DOHH2 (cell line): Measurements from ENCODE around the gene SMARCD1.

Experiments
- H3F3A ChIP-seq: fragments of 200-600 bp; sonication (generic), shearing (Covaris generic); 2 replicates; pipeline ENCODE4 v1.6.0; 2016; ENCODE audit warnings: antibody characterized with exemption, mild to moderate bottlenecking; ENCODE audit not compliant: control insufficient read depth, insufficient read depth
- H3K27ac ChIP-seq: fragments of 200-600 bp; sonication (generic); 2 replicates; pipeline ENCODE4 v1.5.1; 2014; ENCODE audit warnings: low read depth, mild to moderate bottlenecking, low read length, moderate library complexity
- H3K27me3 ChIP-seq: fragments of 200-600 bp; sonication (generic); 2 replicates; pipeline ENCODE4 v1.6.1; 2014; ENCODE audit warnings: mild to moderate bottlenecking, low read length, mixed read lengths; ENCODE audit not compliant: control insufficient read depth
- H3K36me3 ChIP-seq: fragments of 200-600 bp; sonication (generic); 2 replicates; pipeline ENCODE4 v1.6.1; 2014; ENCODE audit warnings: mild to moderate bottlenecking, low read length, moderate library complexity, mixed read lengths; ENCODE audit not compliant: control insufficient read depth
- H3K4me1 ChIP-seq: fragments of 200-600 bp; sonication (generic); 2 replicates; pipeline ENCODE4 v1.6.1; 2014; ENCODE audit warnings: mild to moderate bottlenecking, low read length, mixed read lengths; ENCODE audit not compliant: control insufficient read depth
- H3K4me2 ChIP-seq: fragments of 200-600 bp; sonication (generic); 2 replicates; pipeline ENCODE4 v1.6.0; 2014; ENCODE audit warnings: mild to moderate bottlenecking, low read length, moderate library complexity
- H3K4me3 ChIP-seq: fragments of 200-600 bp; sonication (generic); 2 replicates; pipeline ENCODE4 v1.5.1; 2014; ENCODE audit warnings: mild to moderate bottlenecking, low read length, mixed read lengths
- H3K79me2 ChIP-seq: fragments of 200-600 bp; sonication (generic); 2 replicates; pipeline ENCODE4 v1.6.1; 2014; ENCODE audit warnings: mild to moderate bottlenecking, low read length, mixed read lengths; ENCODE audit not compliant: control insufficient read depth
- H3K9me2 ChIP-seq: fragments of 200-600 bp; sonication (generic); replicated peaks from 2 replicates; pipeline ENCODE4 v1.6.1; 2014; ENCODE audit warnings: mild to moderate bottlenecking, low read length, mixed read lengths; ENCODE audit not compliant: control insufficient read depth
- H3K9me3 ChIP-seq: fragments of 200-600 bp; sonication (generic); 2 replicates; pipeline ENCODE4 v1.6.1; 2014; ENCODE audit warnings: antibody characterized with exemption, low read length, mixed read lengths; ENCODE audit not compliant: control insufficient read depth, insufficient read depth
- H4K20me1 ChIP-seq: fragments of 200-600 bp; sonication (generic); 2 replicates; pipeline ENCODE4 v1.6.0; 2014; ENCODE audit warnings: low read depth, mild to moderate bottlenecking, antibody characterized with exemption, low read length, moderate library complexity; ENCODE audit not compliant: control insufficient read depth, insufficient read depth
- EZH2phosphoT487 ChIP-seq: fragments of 200-600 bp; sonication (generic); IDR thresholded peaks from 2 replicates; pipeline ENCODE4 v1.6.1; 2017; ENCODE audit warnings: borderline replicate concordance, mild to moderate bottlenecking, antibody characterized with exemption, low read length, moderate library complexity, mixed read lengths
- TF ChIP-seq, protein P1 (sequence below): fragments of 200-600 bp; sonication (generic); IDR thresholded peaks from one replicate; pipeline ENCODE4 v1.5.1; 2014; ENCODE audit warnings: antibody characterized with exemption, mild to moderate bottlenecking, low read depth, low read length; ENCODE audit not compliant: poor library complexity, severe bottlenecking

SMARCD1 gene

DNA sequence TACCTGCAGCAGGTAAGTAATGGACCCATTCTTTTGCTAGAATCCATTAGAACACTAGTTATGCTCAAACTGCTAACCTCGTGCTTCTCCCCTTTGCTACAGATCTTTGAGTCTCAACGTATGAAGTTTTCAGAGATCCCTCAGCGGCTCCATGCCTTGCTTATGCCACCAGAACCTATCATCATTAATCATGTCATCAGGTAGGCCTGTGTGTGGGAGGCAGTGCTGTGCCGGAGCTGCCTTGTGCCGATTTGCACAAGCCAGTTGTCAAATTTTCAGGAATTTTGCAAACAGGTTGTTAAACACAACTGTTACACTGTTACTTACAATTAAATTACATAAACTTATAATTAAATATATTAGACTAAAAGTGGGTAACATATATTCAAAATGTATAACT is 5.2 kb downstream of the SMARCD1 start:
- H3K27ac ChIP-seq: no peak overlapping the region
- H3K9me3 ChIP-seq: no peaks in the 10 kb centered on the region
- no peaks in the 10 kb centered on the region for H4K20me1 ChIP-seq
- H3K27me3 ChIP-seq: no peaks in the 10 kb centered on the region
- no peak for TF ChIP-seq EZH2phosphoT487
- TF ChIP-seq, protein P1, sequence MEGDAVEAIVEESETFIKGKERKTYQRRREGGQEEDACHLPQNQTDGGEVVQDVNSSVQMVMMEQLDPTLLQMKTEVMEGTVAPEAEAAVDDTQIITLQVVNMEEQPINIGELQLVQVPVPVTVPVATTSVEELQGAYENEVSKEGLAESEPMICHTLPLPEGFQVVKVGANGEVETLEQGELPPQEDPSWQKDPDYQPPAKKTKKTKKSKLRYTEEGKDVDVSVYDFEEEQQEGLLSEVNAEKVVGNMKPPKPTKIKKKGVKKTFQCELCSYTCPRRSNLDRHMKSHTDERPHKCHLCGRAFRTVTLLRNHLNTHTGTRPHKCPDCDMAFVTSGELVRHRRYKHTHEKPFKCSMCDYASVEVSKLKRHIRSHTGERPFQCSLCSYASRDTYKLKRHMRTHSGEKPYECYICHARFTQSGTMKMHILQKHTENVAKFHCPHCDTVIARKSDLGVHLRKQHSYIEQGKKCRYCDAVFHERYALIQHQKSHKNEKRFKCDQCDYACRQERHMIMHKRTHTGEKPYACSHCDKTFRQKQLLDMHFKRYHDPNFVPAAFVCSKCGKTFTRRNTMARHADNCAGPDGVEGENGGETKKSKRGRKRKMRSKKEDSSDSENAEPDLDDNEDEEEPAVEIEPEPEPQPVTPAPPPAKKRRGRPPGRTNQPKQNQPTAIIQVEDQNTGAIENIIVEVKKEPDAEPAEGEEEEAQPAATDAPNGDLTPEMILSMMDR: no peak
- peaks cover 18% of the 10 kb centered on the region for H3K79me2 ChIP-seq
- H3K4me3 ChIP-seq: no peak overlapping the region
- no peaks in the 10 kb centered on the region for H3K9me2 ChIP-seq
- H3K36me3 ChIP-seq: peaks cover 84% of the 10 kb centered on the region
- H3K4me1 ChIP-seq: peaks cover 17% of the 10 kb centered on the region
- H3F3A ChIP-seq: peaks cover 16% of the 10 kb centered on the region
- no peak overlapping the region for H3K4me2 ChIP-seq

DNA sequence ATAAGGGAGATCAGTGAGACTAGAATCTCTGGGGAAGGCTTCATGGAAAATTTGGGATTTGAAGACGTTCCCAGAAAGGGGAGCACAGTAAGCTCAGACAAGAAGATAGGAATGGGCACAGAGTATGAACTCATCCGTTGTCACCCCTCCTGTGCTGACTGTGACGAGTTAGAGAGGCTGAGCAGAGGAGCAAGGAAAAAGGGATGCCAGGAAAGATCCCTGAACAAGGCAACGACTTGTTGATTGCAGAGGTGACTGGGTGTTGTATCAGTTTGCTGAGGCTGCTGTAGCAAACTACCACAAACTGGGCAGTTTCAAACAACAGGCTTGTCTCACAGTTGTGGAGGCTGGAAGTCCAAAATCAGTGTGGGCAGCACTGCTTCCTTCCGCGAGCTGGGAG is 12.8 kb downstream of the SMARCD1 start:
- Histone ChIP-seq H3K9me3 (no peaks in the 10 kb centered on the region), H3K79me2 (no peaks in the 10 kb centered on the region), H3F3A (no peaks in the 10 kb centered on the region; the same call in 1 of the 2 replicates), H4K20me1 (no peaks in the 10 kb centered on the region), H3K27ac (no peak overlapping the region), H3K4me3 (no peak overlapping the region), H3K36me3 (peaks cover 67% of the 10 kb centered on the region), H3K4me2 (no peak overlapping the region), H3K27me3 (no peaks in the 10 kb centered on the region), H3K4me1 (no peaks in the 10 kb centered on the region), H3K9me2 (no peaks in the 10 kb centered on the region)
- TF ChIP-seq EZH2phosphoT487: no peak
- TF ChIP-seq, protein P1: no peak

DNA sequence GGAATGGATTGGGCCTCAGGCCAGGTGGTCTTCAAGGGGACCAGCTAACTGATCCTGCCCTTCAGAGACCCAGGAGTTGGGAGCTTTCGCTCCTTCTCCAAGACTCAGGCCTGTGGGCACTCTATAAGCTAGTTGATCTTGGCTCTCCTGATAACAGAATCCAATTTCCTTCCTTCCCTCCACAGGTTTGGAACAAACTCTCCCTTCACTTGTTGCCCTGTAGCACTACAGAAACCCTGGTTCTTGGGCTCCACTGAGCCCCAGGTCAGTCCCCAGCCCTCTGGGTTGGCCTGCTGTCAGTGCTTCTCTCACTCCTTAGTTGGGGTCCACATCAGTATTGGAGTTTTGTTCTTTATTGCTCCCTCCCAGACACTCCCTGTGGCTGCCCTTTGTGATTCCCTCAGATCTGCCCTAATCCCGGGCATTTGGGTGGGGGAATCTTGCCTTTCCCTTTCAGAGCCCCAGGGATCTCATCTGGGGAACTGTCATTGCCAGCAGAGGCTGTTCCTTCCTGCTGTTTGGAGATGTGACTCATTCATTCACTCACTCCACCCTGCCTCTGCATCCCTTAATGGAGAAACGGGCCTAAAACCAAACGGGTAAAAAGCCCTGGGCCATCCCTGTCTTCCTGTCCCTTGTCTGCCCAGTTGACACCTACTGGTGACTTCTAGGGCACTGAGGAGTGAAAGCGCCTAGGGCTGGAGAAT is 14.3 kb downstream of the SMARCD1 start:
- Histone ChIP-seq H3K36me3 (peaks cover 58% of the 10 kb centered on the region), H3K9me2 (no peaks in the 10 kb centered on the region), H4K20me1 (no peaks in the 10 kb centered on the region), H3K27me3 (no peaks in the 10 kb centered on the region), H3F3A (no peaks in the 10 kb centered on the region; the same call in 1 of the 2 replicates), H3K4me3 (no peak overlapping the region), H3K4me1 (peaks cover 4% of the 10 kb centered on the region; the same call in 1 of the 2 replicates), H3K9me3 (no peaks in the 10 kb centered on the region), H3K27ac (no peak overlapping the region), H3K79me2 (no peaks in the 10 kb centered on the region), H3K4me2 (no peak overlapping the region)
- no peak for TF ChIP-seq EZH2phosphoT487
- TF ChIP-seq, protein P1: no peak
